Ammon's horn (tissue), 1 donor: ENCODE data around the gene TRAF3.
"Not testable (repeated sequence)": the region's sequence is repeated elsewhere in the genome, so short reads cannot be mapped to it uniquely, and the experiment has no call there.

Experiments used
- DNase-seq: peaks from one replicate; pipeline ENCODE4 v3.0.0-alpha.2; 2016; ENCODE audit warnings: low spot score

The TRAF3 gene

DNA sequence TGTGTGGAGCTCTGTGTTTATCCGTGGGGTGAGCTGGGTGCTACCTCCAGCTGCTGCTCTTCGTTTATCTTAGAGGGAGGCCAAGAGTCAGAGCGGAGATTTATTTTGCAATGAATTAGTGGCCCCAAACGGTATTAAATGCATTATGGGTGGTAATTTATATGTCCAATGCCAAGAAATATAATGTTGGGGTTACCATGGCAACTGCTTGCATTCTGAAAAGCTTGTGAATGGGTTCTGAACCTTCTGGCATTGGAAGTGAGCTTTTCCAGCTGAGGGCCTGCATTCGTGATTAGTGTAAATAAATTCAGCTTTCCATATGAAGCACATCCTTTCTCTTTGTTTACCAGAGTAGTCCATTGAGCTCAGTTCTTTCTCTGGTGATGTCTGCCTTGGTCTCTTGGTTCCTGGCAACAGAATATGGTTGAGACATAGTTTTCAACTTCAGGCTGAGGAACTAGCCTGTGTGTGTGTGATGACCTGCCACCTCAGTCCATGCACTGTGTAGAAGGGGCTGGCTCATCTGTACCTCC, 51.8 kb downstream of the TRAF3 start:
- DNase-seq: no peak

DNA sequence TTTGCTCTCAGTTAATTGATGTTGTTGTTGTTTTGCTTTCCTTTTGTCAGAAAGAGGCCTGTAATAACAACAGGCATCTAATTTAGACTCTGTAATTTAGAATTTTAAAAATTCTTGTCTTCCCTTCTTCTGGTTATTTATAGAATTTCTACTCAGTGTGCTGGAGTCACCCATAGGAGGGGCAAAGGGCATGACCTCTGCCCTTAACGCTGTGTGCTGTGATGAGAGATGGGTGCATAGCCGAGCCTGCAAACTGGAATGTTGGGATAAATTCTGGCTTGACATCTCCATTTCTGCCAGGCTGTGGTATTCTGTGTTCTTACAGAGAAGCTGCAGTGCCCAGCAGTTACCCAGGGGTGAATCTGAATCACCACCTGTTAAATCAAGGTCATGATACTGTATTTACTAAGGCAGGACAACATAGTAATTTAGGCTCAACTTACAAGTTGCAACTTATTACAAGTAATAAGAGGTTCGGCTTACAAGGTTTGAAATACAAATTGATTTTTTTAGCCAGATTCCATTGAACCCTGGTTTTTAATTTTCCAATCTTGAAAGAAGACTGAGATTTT, 53.3 kb downstream of the TRAF3 start:
- no peak for DNase-seq

DNA sequence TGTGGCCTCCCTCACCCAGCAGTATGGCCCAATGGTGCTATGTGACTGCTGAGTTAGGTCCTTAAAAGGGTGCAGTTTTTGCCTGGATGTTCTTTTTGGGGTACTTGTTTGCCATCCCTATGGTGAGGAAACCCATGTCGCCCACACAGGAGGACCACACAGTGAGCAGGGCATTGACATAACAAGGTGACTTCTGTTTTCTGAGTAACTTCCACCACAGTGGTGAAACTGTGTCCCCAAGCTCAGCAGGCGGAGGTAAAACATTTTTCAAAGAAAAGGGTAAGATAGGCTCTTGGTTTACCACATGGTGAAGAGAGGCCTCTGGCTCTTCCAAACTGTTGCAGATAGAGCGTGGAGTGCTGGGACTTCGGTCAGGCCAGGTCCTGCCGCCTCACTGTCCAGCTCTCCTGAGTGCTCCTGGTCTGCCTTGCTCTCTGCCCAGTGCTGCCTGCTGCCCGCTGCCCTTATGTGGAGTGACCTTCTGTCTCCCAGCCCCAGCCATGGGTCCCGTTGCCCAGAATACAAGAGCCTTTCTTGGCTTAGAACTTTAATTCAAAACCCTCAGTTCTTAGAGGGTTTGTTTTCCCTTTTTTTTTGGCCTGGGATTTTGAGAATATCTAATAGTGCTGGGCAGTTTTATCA, 54.0 kb downstream of the TRAF3 start:
- DNase-seq: peak; percentile 25

DNA sequence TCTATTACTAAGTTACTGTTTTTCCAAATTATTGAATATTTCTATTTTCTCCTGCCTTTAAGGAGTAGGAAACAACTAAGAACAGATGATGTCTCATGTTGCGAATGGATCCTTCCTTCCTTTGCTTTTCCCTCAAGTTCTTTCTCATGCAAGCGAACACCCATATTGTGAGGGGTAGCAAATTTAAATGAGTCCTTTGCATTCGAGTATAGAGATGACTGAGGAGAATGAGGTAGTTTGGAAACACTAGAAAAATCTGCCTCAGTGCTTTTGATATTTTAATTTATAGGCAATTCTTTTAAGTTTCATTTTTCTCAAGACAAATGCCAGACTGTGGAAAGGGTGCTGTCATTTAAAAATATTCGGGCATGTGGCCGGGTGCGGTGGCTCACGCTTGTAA, 56.1 kb downstream of the TRAF3 start:
- no peak for DNase-seq

DNA sequence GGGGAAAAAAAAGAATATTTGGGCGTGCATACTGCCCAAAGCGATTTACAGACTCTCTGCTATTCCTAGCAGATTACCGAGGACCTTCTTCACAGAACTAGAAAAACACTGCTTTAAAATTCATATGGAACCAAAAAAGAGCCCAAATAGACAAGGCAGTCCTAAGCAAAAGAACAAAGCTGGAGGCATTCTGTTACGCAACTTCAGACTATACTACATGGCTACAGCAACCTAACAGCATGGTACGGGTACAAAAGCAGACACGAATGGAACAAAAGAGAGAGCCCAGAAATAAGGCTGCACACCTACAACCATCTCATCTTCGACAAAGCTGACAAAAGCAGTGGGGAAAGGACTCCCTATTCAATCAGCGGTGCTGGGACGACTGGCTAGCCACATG, 56.7 kb downstream of the TRAF3 start:
- DNase-seq: no peak

DNA sequence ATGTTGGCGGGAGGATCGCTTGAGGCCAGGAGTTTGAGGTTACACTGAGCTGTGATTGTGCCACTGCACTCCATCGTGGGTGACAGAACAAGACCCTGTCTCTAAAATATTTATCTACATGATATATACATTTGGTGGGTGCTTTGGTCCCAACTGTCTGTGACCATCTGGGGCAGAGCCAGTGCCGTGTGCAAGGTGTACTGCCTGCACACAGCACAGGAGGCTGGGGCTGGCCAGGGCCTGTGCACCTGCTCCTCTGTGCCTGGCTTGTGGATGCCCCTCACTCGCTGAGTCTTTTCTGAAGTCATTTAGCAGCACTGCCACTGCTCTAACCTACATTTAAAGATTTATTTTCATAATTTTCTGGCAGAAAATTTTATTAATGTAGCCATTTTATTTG, 58.7 kb downstream of the TRAF3 start:
- no peak for DNase-seq

DNA sequence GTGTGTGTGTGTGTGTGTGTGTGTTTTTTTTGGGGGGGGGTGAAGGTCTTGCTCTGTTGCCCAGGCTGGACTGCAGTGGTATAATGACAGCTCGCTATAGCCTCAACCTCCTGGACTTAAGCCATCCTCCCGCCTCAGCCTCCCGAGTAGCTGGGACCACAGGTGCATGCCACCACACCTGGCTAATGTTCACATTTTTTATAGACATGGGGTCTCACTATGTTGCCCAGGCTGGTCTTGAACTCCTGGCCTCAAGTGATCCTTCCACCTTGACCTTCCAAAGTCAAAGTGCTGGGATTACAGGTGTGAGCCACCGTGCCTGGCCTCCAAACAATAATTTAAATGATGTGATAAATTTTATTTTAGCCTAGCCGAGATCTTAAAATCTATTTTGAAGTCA, 59.9 kb downstream of the TRAF3 start:
- not testable (repeated sequence) for DNase-seq

DNA sequence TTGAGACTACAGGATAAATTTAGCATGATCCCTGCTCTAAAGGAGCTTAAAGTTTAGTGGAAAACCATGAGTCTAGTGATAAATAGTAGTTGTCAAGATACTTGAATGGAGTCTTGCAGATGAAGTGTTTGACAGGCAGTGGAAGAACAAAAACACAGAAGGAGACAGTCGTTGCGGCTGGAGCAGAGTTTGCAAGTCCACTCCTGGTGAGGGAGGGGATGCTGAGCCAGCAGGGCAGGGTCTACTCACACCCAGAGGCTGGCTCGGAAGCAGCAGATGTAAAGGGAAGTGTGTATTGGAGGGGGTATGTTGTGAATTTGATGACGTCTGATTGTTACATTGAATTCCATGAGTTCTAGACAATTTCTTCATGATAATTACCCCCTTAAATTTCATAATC, 61.3 kb downstream of the TRAF3 start:
- DNase-seq: no peak

DNA sequence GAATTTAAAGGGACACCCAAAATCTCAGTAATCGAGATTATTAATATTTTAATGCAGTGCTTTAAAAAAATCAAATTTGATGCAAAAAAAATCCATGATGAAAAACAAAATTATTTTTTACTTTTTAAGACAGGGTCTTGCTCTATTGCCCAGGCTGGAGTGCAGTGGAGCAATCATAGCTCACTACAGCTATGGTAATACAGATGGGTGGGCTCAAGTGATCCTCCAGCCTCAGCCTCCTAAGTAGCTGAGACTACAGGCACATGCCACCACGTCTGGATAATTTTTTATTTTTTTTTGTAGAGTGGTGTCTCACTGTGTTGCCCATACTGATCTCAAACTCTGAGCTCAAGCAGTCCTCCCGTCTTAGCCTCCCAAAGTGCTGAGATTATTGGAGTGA, 62.9 kb downstream of the TRAF3 start:
- no peak for DNase-seq

DNA sequence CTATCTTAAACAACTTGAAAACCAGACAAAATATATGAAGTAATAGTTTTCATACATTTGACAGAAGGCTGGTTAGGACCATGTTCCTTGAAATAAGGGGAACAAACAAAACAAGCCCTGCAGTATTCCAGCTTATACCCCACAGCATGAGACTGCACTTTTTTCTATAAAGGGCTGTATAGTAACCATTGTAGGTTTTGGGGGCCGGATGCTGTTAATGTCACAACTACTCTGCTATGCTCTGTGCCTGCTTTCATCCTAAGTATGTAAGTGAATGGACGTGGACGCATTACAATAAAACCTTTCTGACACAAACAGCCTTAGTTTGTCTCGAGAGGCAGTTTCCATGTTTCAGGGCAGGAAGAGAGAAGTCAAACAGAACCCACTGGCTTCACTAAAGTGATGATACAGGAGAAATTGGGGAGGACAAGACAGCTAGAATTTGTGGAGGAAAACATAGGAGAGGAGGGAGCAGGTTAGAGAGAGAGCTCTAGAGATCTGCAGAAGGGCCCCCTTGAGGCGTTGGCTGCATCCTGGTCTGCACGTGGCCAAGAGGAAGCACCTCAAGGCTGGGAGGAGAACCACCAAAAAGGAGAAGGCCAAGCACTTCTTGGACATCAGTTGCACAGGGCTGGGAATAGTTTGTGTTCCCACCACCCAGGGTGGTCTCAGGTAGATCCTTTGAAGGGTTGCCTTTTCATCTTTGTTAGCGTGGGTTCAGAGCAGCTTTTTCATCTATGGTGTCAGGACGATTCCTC, 63.7 kb downstream of the TRAF3 start:
- DNase-seq: no peak

DNA sequence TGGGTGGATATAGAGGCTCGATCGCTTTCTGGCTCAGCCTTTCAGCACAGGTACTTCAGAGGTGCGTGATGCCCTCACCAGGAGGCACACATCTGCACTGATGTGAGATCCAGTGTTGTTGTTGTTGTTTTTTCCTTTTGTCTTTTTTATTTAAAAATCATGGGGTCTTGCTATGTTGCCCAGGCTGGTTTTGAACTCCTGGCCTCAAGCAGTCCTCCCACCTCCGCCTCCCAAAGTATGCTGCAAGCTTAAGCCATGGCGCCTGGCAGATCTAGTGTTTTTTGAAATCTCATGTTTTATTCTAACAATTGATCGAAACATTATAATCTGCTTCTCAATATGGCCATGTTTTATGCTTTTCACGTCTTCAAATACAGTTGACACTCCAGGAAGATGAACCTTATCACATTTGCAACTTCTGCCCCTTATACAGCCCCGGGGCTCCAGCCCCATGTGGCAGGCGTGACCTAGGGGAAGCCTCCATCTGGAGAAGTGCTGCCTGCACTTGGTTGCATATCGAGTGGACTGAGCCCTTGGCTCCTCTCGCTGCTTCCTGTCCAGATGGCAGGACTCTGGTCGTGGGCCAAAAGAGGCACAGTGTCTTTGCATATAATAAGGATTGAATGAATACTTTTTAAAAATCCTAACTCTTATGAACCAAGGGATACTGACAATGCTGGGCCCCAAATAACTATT, 71.7 kb downstream of the TRAF3 start:
- DNase-seq: peak; percentile 58

DNA sequence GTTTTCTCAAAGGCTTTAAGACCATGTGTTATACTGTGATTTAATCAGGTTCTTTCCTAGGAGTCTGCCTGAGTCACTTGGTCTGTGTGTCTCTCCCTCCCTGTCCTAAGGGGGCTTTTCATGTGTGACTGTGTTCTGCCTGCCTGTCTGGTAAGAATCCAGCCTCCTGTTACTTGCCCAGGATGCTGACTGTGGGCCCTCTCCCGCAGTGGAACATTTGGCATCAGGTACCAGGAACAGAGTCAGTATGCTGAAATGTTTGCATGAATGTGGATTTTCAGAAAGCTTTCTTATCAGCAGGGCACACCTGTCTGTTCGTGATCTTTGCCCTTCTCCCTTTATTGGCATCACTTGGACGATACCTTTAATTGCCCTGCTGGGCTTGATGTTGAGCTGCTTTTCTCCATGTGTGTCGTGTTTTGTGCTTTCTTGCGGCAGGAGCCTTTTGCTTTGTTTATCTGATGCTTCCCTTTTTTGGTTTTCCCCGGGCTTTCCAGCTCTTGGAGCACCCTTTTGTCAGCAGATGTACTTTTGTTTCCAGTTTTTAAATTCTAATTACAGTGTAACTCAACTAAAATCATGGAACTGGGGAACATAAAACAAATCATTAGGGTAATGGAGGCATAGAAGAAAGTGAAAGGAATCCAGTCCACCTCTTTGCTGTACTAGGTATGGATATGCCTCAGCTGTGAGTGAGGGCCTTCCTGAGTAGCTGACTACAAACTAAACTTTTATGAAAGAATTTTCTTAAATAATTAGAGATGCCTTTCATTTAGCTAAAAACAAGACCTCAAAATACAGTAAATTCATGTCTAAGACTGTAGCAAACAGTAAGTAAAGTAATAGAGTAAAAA, 72.5 kb downstream of the TRAF3 start:
- DNase-seq: peak; percentile 51

DNA sequence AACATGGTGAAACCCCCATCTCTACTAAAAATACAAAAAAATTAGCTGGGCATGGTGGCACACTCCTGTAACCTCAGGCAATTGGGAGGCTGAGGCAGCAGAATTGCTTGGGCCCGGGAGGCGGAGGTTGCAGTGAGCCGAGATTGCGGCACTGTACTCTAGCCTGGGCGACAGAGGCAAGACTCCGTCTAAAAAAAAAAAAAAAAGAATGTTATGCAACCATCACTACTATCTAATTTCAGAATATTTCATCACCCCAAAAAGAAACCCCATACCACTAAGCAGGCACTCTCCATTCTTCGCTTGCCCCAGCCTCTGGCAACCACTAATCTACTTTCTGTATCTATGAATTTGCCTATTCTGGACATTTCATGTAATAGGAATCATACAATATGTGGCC, 76.4 kb downstream of the TRAF3 start:
- no peak for DNase-seq

DNA sequence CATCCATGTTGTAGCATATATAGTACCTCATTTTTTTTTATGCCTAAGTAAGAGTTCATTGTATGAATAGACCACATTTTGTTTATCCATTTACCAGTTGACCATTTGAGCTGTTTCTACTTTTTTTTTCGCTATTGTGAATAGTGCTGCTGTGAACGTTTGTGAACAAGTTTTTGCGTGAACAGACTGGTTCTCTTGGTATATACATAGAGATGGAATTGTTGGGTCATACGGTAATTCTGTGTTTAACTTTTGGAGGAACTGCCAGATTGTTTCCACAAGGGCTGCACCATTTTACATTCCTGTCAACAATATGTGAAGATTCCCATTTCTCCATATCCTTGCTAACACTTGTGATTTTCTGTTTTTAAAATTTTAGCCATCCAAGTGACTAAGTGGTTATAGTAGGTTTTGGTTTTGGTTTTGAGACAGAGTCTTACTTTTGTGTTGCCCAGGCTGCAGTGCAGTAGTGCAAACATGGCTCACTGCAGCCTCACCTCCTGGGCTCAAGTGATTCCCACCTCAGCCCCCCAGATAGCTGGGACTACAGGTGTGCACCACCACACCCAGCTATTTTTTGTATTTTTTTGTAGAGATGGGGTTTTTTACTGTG, 76.9 kb downstream of the TRAF3 start:
- DNase-seq: no peak

DNA sequence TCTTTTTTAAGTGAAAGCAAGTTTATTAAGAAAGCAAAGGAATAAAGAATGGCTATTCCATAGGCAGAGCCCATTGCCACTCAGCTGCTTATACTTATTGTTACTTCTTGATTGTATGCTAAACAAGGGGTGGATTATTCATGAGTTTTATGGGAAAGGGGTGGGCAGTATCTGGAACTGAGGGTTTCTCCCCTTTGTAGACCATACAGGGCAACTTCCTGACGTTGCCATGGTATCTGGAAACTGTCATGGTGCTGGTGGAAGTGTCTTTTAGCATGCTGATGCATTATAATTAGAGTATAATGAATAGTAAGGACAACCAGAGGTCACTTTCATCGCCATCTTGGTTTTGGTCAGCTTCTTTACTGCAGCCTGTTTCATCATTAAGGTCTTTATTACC, 78.9 kb downstream of the TRAF3 start:
- no peak for DNase-seq

DNA sequence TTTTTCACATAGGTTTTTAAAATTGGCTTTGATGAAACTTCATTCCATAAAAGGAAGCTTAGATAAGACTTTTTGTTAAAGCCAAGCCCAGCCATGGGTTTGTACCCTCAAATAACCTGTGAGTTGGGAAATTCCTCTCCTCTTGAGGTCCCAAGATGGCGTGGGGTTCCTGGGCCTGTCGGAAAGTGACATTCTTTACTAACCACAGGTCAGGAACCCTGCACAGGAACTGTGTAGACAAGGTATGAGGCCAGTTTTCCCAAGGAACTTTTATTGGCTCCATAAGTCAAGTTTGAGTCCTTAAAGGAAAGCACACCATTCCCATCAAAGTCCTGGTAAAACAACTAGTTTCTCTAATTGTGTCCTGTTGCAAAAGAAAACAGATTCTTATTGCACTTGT, 80.2 kb downstream of the TRAF3 start:
- no peak for DNase-seq

DNA sequence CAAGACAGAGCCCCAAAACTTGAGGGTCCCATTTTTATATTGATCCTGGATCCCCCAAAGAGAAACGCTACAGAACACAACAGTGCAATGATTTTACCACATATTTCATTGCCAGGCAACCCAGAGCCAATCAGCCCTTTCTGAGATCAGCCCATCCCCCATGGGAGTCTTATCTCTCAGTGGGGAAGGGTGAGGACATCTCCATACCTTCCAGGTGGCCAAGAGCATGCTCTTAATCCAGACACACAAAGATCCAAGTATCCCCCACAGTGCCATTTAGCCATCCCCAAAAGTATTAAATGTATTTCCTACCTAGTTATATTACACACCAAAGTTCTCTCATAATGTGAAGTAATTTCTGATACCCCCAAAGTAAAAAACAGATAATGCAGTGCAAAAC, 82.7 kb downstream of the TRAF3 start:
- DNase-seq: no peak

DNA sequence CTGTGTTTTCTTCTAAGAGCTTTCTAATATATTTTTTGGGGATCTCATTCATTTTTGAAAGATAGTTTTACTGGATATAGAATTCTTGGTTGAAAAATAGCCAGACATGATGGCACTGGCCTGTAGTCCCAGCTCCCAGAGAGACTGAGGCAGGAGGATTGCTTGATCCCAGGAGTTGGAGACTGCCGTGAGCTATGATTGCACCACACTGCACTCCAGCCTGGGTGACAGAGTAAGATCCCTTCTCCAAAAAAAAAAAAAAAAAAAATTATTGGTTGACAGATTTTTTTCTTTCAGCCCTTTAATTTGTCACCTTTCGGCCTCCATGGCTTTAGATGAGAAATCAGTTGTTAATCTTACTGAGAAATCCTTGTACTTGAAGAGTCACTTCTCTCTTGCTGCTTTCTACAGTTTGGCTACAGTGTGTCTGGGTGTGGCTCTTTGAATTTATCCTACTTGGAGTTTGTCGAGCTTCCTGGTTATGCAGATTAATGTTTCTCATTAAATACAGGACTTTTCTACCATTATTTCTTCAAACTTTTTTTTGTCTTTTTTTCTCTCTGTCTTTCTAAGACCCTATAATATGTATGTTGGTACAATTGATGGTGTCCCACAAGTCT, 85.0 kb downstream of the TRAF3 start:
- DNase-seq: no peak

DNA sequence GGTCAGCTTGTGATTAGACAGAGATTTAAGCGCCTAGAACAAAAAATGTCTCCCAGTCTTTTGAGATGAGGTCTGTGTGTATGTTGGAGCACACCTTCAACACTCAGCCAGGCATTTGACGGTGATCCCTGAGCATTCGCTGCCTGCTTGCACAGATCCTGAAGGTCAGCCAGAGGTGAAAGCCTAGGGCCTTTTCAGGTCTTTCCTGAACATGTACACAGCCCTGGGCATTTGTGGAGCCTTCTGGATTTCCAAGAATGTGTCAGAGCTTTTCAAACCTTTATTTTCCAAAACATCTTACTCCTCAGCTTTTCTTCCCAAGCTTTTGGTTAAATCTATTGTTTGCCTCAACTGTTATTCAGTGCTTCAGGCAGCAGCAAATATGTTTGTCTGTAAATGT, 86.1 kb downstream of the TRAF3 start:
- DNase-seq: no peak

DNA sequence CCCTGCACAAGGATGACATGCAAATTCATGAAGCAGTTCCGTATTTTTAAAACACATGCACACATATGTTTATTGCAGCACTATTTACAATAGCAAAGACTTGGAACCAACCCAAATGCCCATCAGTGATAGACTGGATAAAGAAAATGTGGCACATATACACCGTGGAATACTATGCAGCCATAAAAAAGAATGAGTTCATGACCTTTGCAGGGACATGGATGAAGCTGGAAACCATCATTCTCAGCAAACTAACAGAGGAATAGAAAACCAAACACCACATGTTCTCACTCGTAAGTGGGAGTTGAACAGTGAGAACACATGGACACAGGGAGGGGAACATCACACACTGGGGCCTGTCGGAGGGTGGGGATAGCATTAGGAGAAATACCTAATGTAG, 88.7 kb downstream of the TRAF3 start:
- not testable (repeated sequence) for DNase-seq
